ENCODE data around the gene IRX4. TPM values are rescaled to one million over a fixed set of nuclear protein-coding genes. Genes with fewer than 3 reads are reported as not detected.

The IRX4 gene
- polyA plus RNA-seq, 3 donors from 2014 or later: not detected

GRCh38 chr5:1919209-1919566, 36.5 kb upstream of the IRX4 start:
- Mint-ChIP-seq H3K27me3 (ENCODE audit: low read depth in 3 of 3) (peaks cover 0 to 4% (median 2%) of the 10 kb centered on the region in 3 donors), H3K4me3 (no peak overlapping the region), H3K36me3 (no peaks in the 10 kb centered on the region), H3K4me1 (no peaks in the 10 kb centered on the region), H3K9me3 (peaks cover 0 to 1% (median 0%) of the 10 kb centered on the region in 6 donors), H3K27ac (no peak overlapping the region)
- DNase-seq: no peak

- no peak for DNase-seq
- Mint-ChIP-seq H3K4me1 (no peaks in the 10 kb centered on the region), H3K9me3 (peaks cover 0 to 1% (median 0%) of the 10 kb centered on the region in 6 donors), H3K27me3 (ENCODE audit: low read depth in 3 of 3) (peaks cover 0 to 4% (median 1%) of the 10 kb centered on the region in 3 donors), H3K27ac (no peak overlapping the region), H3K36me3 (no peaks in the 10 kb centered on the region), H3K4me3 (no peak overlapping the region)
Observed at GRCh38 chr5:1918488-1919208, 35.9 kb upstream of the IRX4 start.

DNA sequence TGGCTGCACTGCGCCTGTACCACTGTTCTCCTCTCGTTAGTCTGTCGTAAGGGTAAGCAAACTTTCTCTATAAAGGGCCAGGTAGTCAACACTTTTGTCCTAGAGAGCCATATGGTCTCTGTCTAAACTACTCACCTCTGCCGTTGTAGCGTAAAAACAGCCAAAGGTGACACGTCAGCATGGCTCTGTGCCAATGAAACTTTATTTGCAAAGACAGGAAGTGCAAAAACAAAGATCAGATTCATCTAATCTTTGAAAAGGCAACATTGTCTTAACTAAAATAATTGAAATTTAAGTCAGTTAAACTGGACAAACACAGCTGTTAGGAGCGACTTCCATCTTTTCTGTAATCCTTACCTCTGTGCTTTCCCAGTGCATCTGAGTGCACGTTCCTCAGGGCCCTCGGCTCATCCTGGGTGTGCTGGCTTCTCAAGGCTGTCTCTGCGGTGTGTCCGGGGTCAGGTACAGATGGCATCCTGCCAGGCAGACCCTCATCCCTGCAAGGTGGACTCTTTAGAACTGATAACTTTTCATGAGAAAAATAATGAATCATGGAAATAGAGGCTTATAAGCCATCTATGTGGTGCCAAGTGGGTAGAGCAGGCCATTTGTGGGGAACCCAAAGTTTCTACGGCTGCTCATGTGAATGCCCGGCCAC, 35.2 kb upstream of the IRX4 start:
- no peak for DNase-seq
- no peak overlapping the region for H3K27ac Mint-ChIP-seq
- no peak overlapping the region for H3K4me3 Mint-ChIP-seq
- H3K27me3 Mint-ChIP-seq (ENCODE audit: low read depth in 3 of 3): peaks cover 0 to 4% (median 0%) of the 10 kb centered on the region in 3 donors
- no peaks in the 10 kb centered on the region for H3K4me1 Mint-ChIP-seq
- no peaks in the 10 kb centered on the region for H3K36me3 Mint-ChIP-seq
- peaks cover 0 to 1% (median 0%) of the 10 kb centered on the region in 6 donors for H3K9me3 Mint-ChIP-seq

DNA sequence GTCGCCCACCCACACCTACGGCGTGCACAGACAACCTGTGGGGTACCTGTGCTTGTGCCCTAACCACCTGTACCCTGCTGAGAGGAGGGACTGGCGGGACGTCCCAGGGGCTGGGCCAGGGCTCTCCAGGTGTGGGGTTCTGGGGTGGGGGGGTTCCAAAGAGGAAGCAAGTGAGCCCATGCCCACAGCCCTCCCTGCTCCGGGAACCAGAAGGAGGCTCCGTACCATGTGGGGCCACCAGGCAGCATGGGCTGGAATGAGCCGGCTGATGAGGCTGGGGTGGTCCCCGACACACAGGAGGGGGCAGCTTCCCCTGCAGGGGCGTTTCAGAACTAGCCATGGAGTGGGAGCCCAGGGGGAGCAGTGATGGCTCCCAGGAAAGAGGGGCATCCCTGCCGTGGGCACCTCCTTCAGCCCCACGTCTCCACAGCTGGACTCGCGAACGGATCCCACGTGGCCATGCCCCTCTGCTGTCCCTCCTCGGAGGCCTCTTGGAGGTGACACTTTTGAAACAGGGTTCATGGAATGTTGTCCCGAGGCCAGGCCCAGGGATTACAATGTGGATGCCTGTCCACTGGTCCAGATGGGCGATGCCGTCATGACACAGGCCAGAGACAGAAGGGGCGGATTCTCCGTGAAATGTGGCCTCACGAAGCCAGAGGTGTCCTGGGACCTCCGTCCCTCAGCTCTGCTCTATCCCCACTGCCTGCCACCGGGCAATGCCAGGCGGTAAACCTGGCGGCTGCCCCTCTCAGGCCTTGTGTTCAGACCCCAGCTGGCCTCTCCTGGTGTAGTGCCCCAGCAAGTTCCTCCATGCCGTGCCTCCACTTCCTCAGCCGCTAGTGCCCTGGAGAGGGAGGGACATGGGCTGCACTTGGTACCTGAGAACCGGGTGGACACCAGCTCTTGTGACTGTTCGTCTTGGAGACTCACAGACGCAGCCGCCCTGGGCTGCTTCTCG, 33.6 kb upstream of the IRX4 start:
- no peak for DNase-seq
- Mint-ChIP-seq H3K4me1 (no peaks in the 10 kb centered on the region), H3K27ac (no peak overlapping the region), H3K27me3 (ENCODE audit: low read depth in 3 of 3) (peaks cover 0 to 4% (median 3%) of the 10 kb centered on the region in 3 donors), H3K4me3 (no peak overlapping the region), H3K9me3 (peaks cover 0 to 1% (median 0%) of the 10 kb centered on the region in 6 donors), H3K36me3 (no peaks in the 10 kb centered on the region)

- Mint-ChIP-seq H3K9me3 (peaks cover 0 to 1% (median 0%) of the 10 kb centered on the region in 6 donors), H3K4me1 (no peaks in the 10 kb centered on the region), H3K27ac (no peak overlapping the region), H3K4me3 (no peak overlapping the region), H3K27me3 (ENCODE audit: low read depth in 3 of 3) (peaks cover 0 to 4% (median 3%) of the 10 kb centered on the region in 3 donors), H3K36me3 (no peaks in the 10 kb centered on the region)
- no peak for DNase-seq
Observed at GRCh38 chr5:1915316-1915715, 32.6 kb upstream of the IRX4 start.

DNA sequence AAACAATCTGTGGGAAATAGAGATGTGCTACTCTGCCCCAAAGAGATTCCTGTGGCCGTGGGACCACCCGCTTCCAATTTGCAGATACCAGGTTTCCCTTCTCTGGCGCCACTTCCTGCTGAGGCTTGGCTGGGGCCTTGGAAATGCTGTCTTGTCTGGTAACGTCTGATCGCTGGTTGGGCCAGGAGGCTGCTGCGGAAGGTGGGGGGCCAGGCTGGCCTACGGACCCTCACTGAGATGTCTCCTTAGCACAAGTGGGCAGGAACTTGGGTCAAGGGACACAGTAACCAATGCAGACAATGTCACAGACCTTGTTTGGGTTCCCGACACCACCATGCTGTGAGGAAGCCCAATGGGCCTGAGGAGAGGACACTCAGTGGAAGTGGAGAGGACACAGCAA, 31.7 kb upstream of the IRX4 start:
- Mint-ChIP-seq H3K9me3 (peaks cover 0 to 1% (median 0%) of the 10 kb centered on the region in 6 donors), H3K4me1 (no peaks in the 10 kb centered on the region), H3K4me3 (no peak overlapping the region), H3K27me3 (ENCODE audit: low read depth in 3 of 3) (peaks cover 0 to 3% (median 3%) of the 10 kb centered on the region in 3 donors), H3K27ac (no peak overlapping the region), H3K36me3 (no peaks in the 10 kb centered on the region)
- no peak for DNase-seq

GRCh38 chr5:1913578-1913977, 30.9 kb upstream of the IRX4 start:
- H3K27ac Mint-ChIP-seq: no peak overlapping the region
- no peaks in the 10 kb centered on the region for H3K36me3 Mint-ChIP-seq
- H3K4me3 Mint-ChIP-seq: no peak overlapping the region
- H3K27me3 Mint-ChIP-seq (ENCODE audit: low read depth in 3 of 3): peaks cover 0 to 3% (median 0%) of the 10 kb centered on the region in 3 donors
- H3K9me3 Mint-ChIP-seq: peaks cover 0 to 1% (median 0%) of the 10 kb centered on the region in 6 donors
- DNase-seq: no peak
- no peaks in the 10 kb centered on the region for H3K4me1 Mint-ChIP-seq

DNA sequence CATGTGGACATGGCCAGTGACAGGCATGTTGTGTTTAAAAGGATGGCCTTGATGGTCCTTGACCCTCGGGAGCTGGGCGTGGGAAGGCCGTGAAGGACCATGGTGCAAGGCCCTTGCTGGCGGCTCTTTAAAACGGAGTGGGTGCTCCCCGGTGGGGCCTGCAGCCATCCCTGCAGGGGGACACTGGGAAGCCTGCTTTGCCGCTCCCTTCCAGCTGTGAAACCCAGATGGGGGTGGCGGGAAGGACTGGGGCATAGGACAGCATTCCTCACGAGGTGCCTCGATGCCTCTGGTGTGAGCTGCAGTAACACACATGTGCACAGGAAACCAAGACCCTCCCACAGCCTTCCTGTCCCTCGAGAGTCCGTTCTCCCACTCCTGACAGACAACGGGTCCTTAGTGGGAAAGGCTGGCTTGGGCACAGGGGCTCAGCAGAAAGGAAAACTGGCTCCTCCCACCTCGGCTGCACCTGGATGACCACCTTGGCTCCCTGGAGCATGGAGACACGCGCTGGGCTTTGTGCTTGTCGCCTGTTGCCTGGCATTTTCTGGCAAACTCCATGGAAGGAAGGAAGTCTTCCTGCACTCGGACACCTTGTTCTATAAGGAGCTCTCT, 30.3 kb upstream of the IRX4 start:
- peaks cover 0 to 3% (median 0%) of the 10 kb centered on the region in 3 donors for H3K27me3 Mint-ChIP-seq (ENCODE audit: low read depth in 3 of 3)
- no peak overlapping the region for H3K27ac Mint-ChIP-seq
- H3K9me3 Mint-ChIP-seq: peaks cover 0 to 1% (median 0%) of the 10 kb centered on the region in 6 donors
- no peaks in the 10 kb centered on the region for H3K36me3 Mint-ChIP-seq
- DNase-seq: no peak
- H3K4me3 Mint-ChIP-seq: no peak overlapping the region
- H3K4me1 Mint-ChIP-seq: no peaks in the 10 kb centered on the region

- Mint-ChIP-seq H3K4me1 (no peaks in the 10 kb centered on the region), H3K4me3 (no peak overlapping the region), H3K36me3 (no peaks in the 10 kb centered on the region), H3K27ac (no peak overlapping the region), H3K9me3 (no peaks in the 10 kb centered on the region), H3K27me3 (ENCODE audit: low read depth in 3 of 3) (peaks cover 0 to 3% (median 0%) of the 10 kb centered on the region in 3 donors)
- no peak for DNase-seq
Observed at GRCh38 chr5:1911773-1912235, 29.1 kb upstream of the IRX4 start.

GRCh38 chr5:1910861-1911772, 28.4 kb upstream of the IRX4 start:
- Mint-ChIP-seq H3K27ac (no peak overlapping the region), H3K9me3 (no peaks in the 10 kb centered on the region)

GRCh38 chr5:1910081-1910760, 27.5 kb upstream of the IRX4 start:
- Mint-ChIP-seq H3K4me3 (no peak overlapping the region), H3K27me3 (ENCODE audit: low read depth in 3 of 3) (peaks cover 0 to 3% (median 3%) of the 10 kb centered on the region in 3 donors), H3K36me3 (no peaks in the 10 kb centered on the region), H3K4me1 (no peaks in the 10 kb centered on the region), H3K9me3 (no peaks in the 10 kb centered on the region), H3K27ac (no peak overlapping the region)
- DNase-seq: no peak

More at GRCh38 chr5:1910861-1911772, 28.4 kb upstream of the IRX4 start:
- H3K4me1 Mint-ChIP-seq: no peaks in the 10 kb centered on the region
- DNase-seq: no peak
- H3K4me3 Mint-ChIP-seq: no peak overlapping the region
- no peaks in the 10 kb centered on the region for H3K36me3 Mint-ChIP-seq
- H3K27me3 Mint-ChIP-seq (ENCODE audit: low read depth in 3 of 3): peaks cover 0 to 3% (median 0%) of the 10 kb centered on the region in 3 donors

DNA sequence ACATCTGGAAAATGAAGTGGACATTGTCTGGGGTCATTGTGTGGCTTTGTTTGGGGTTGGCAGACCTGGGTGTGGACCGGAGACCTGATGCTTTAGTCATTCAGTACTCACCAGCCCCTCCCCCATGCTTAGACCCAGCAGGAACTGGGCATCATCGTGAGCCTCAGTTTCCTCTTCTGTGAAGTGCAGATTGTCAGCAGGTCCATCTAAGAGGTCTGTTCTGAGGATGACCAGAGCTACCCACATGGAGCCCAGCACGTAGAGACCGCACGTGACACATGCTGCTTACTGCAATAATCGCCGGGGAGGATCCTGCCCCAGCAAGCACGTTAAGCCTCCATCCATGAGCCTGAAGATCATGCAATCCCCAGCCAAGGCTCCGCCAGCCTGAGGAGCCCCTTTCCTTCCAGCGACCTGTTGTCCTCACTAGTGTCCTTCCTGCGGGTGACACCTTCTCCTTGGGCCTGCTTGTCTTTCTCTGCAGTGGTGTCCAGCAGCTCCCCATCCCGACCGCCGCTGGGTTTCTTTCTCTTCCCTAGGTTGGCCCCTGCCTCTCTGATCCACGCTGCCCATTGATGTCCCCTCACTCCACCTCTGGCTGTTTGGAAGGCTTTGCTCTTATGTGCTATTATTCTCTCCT, 26.7 kb upstream of the IRX4 start:
- Mint-ChIP-seq H3K4me1 (no peaks in the 10 kb centered on the region), H3K36me3 (no peaks in the 10 kb centered on the region), H3K27ac (no peak overlapping the region), H3K27me3 (ENCODE audit: low read depth in 3 of 3) (peaks cover 0 to 3% (median 3%) of the 10 kb centered on the region in 3 donors), H3K9me3 (no peaks in the 10 kb centered on the region), H3K4me3 (no peak overlapping the region)
- DNase-seq: no peak

Data from immature natural killer cell (primary cell).